ENCODE measurements around the gene TBC1D5. TPM values are rescaled to one million over a fixed set of nuclear protein-coding genes. Genes with fewer than 3 reads are reported as not detected.

The TBC1D5 gene
- total RNA-seq, 1 experiment from 2014 or later = 30.4 TPM

GRCh38 chr3:17207019-17207418 lies 535.4 kb downstream of the TBC1D5 start:
- Histone ChIP-seq H3K4me1 (ENCODE audit: control insufficient read depth, insufficient read depth, low read length) (no peaks in the 10 kb centered on the region), H3K9me3 (ENCODE audit: control insufficient read depth, insufficient read depth, low read depth, low read length) (no peaks in the 10 kb centered on the region), H3K27ac (ENCODE audit: low read length) (no peak overlapping the region), H3K27me3 (ENCODE audit: control insufficient read depth, insufficient read depth, low read length) (no peaks in the 10 kb centered on the region), H3K36me3 (ENCODE audit: control insufficient read depth, insufficient read depth, low read length) (no peaks in the 10 kb centered on the region; the same call in 1 of the 2 replicates), H3K4me3 (ENCODE audit: low read depth in 2 of 2, low read length in 2 of 2) (no peak overlapping the region)
- no peak for DNase-seq (ENCODE audit: low read depth, low spot score)
- TF ChIP-seq CTCF (IDR thresholded peaks at IDR 0.05) (no peak), SIN3A (IDR thresholded peaks at IDR 0.05; ENCODE audit: borderline replicate concordance, insufficient read depth, low read depth, low read length) (no peak), REST (IDR thresholded peaks at IDR 0.05; ENCODE audit: insufficient read depth in 1 of 2, low read depth in 2 of 2, low read length in 1 of 2) (no peak), TCF7L2 (IDR thresholded peaks at IDR 0.05; ENCODE audit: low read depth, low read length) (no peak), POLR2AphosphoS5 (IDR thresholded peaks at IDR 0.05; ENCODE audit: low read depth, low read length) (no peak)
- in situ Hi-C loops (cut with HindIII; ENCODE audit: low pct_unique_long_range_greater_than_20kb, low sequenced_read_pairs) (no loop called here), intact Hi-C loops (cut with micrococcal nuclease; ENCODE audit: unreplicated experiment) (no loop called here)
- no TSS peak for BruUV-seq (replicated peaks)
- CTCF ChIA-PET = no interaction called here
- POLR2A ChIA-PET = no interaction called here
- ATAC-seq = no peak

- CTCF ChIA-PET = no interaction called here
- H3K9me3 ChIP-seq (ENCODE audit: control insufficient read depth, insufficient read depth, low read depth, low read length) = no peaks in the 10 kb centered on the region
- H3K4me3 ChIP-seq (ENCODE audit: low read depth in 2 of 2, low read length in 2 of 2) = no peak overlapping the region
- H3K27me3 ChIP-seq (ENCODE audit: control insufficient read depth, insufficient read depth, low read length) = no peaks in the 10 kb centered on the region
- intact Hi-C loops (cut with micrococcal nuclease; ENCODE audit: unreplicated experiment) (no loop called here), in situ Hi-C loops (cut with HindIII; ENCODE audit: low pct_unique_long_range_greater_than_20kb, low sequenced_read_pairs) (no loop called here)
- no peak overlapping the region for H3K27ac ChIP-seq (ENCODE audit: low read length)
- ATAC-seq (no peak), DNase-seq (ENCODE audit: low read depth, low spot score) (no peak)
- POLR2A ChIA-PET = no interaction called here
- no peaks in the 10 kb centered on the region; the same call in 1 of the 2 replicates for H3K36me3 ChIP-seq (ENCODE audit: control insufficient read depth, insufficient read depth, low read length)
- TF ChIP-seq CTCF (IDR thresholded peaks at IDR 0.05) = no peak
- no peak for TF ChIP-seq POLR2AphosphoS5 (IDR thresholded peaks at IDR 0.05; ENCODE audit: low read depth, low read length)
- TF ChIP-seq TCF7L2 (IDR thresholded peaks at IDR 0.05; ENCODE audit: low read depth, low read length) = no peak
- no peak for TF ChIP-seq REST (IDR thresholded peaks at IDR 0.05; ENCODE audit: insufficient read depth in 1 of 2, low read depth in 2 of 2, low read length in 1 of 2)
- no peak for TF ChIP-seq SIN3A (IDR thresholded peaks at IDR 0.05; ENCODE audit: borderline replicate concordance, insufficient read depth, low read depth, low read length)
- no peaks in the 10 kb centered on the region for H3K4me1 ChIP-seq (ENCODE audit: control insufficient read depth, insufficient read depth, low read length)
- no TSS peak for BruUV-seq (replicated peaks)
Observed at GRCh38 chr3:17204049-17204650, 538.3 kb downstream of the TBC1D5 start.

Data from Panc1 (cell line).